Left forelimb (tissue), 1 donor: ENCODE data around the gene PRDX5.
A peak's percentile ranks its signal among the peaks of the same experiment; 100 is the strongest.
"Not testable (repeated sequence)": the region's sequence is repeated elsewhere in the genome, so short reads cannot be mapped to it uniquely, and the experiment has no call there.

Source experiments
- DNase-seq: peaks from one replicate; pipeline ENCODE4 v3.0.0-alpha.2; 2018; ENCODE audit warnings: low spot score

Gene PRDX5

GRCh38 chr11:64305691-64306562 lies 12.0 kb upstream of the PRDX5 start:
- peak; percentile 78 for DNase-seq

- DNase-seq = no peak
Observed at GRCh38 chr11:64306563-64306875, 11.4 kb upstream of the PRDX5 start.

- DNase-seq = no peak
Observed at GRCh38 chr11:64306876-64307622, 10.9 kb upstream of the PRDX5 start.

GRCh38 chr11:64307795-64308194 lies 10.1 kb upstream of the PRDX5 start:
- DNase-seq = not testable (repeated sequence)

- no peak for DNase-seq
Observed at GRCh38 chr11:64312947-64313346, 5.0 kb upstream of the PRDX5 start.

GRCh38 chr11:64313491-64314145 lies 4.3 kb upstream of the PRDX5 start:
- DNase-seq = no peak

- DNase-seq = no peak
Observed at GRCh38 chr11:64314146-64314804, 3.6 kb upstream of the PRDX5 start.

GRCh38 chr11:64314805-64315561 lies 2.9 kb upstream of the PRDX5 start:
- DNase-seq = no peak

GRCh38 chr11:64315667-64316526 lies 2.0 kb upstream of the PRDX5 start:
- DNase-seq = not testable (repeated sequence)

GRCh38 chr11:64316672-64317324 lies 1.1 kb upstream of the PRDX5 start:
- no peak for DNase-seq

GRCh38 chr11:64317325-64317960 lies 478 bp upstream of the PRDX5 start, which contains the start of gene TRMT112:
Gene TRMT112 (minus strand): TSS chr11:64317559. CDS start chr11:64317526, 33 bp downstream.
- peak; percentile 96 for DNase-seq

- no peak for DNase-seq
Observed at GRCh38 chr11:64318766-64319761, 1.1 kb downstream of the PRDX5 start.

- DNase-seq = no peak
Observed at GRCh38 chr11:64320556-64320955, 2.6 kb downstream of the PRDX5 start.

- DNase-seq = no peak
Observed at GRCh38 chr11:64321026-64321425, 3.1 kb downstream of the PRDX5 start.

- no peak for DNase-seq
Observed at GRCh38 chr11:64321533-64321932, 3.6 kb downstream of the PRDX5 start.

GRCh38 chr11:64322925-64323260 lies 5.0 kb downstream of the PRDX5 start:
- DNase-seq = no peak

- no peak for DNase-seq
Observed at GRCh38 chr11:64323373-64323772, 5.5 kb downstream of the PRDX5 start.

GRCh38 chr11:64323984-64324383 lies 6.1 kb downstream of the PRDX5 start:
- not testable (repeated sequence) for DNase-seq
